HepG2 (cell line): Measurements from ENCODE around the gene C17orf58. TPM values are rescaled to one million over a fixed set of nuclear protein-coding genes. Genes with fewer than 3 reads are reported as not detected.

Experiments used
- CBX2 ChIP-seq, 2 experiments: fragments of 200-600 bp in 1 of 2; sonication (generic); formaldehyde crosslinking in 1 of 2; IDR thresholded peaks; 2 replicates each; pipeline versions ENCODE4 v1.7.0 to v1.8.1; 2018 to 2022; ENCODE audit warnings: low read depth in 2 of 2, low read length in 1 of 2, mild to moderate bottlenecking in 1 of 2, missing genetic modification reagents in 1 of 2
- CENPX ChIP-seq: sonication (generic); formaldehyde crosslinking; IDR thresholded peaks from 2 replicates; pipeline ENCODE4 v1.9.0; 2021; ENCODE audit warnings: mild to moderate bottlenecking, missing genetic modification reagents, moderate library complexity
- FIP1L1 ChIP-seq: fragments of 200-400 bp; formaldehyde crosslinking; IDR thresholded peaks from 2 replicates; pipeline ENCODE4 v1.6.1; 2018; ENCODE audit warnings: low read depth, mild to moderate bottlenecking, low read length, moderate library complexity, borderline replicate concordance; ENCODE audit not compliant: insufficient read depth
- FOXJ3 ChIP-seq: sonication (generic); formaldehyde crosslinking; IDR thresholded peaks from 2 replicates; pipeline ENCODE4 v1.4.0; 2020; ENCODE audit warnings: missing genetic modification reagents, mild to moderate bottlenecking, borderline replicate concordance
- HOXA7 ChIP-seq: sonication (generic); formaldehyde crosslinking; IDR thresholded peaks from 2 replicates; pipeline ENCODE4 v1.8.1; 2022; ENCODE audit warnings: mild to moderate bottlenecking, missing genetic modification reagents, moderate library complexity
- JUNB ChIP-seq: sonication (generic); formaldehyde crosslinking; IDR thresholded peaks from 2 replicates; pipeline ENCODE4 v1.8.0; 2022; ENCODE audit warnings: missing genetic modification reagents, mild to moderate bottlenecking, borderline replicate concordance
- MED13 ChIP-seq: sonication (generic); formaldehyde crosslinking; IDR thresholded peaks from 2 replicates; pipeline ENCODE4 v1.5.0; 2020; ENCODE audit warnings: missing genetic modification reagents
- NONO ChIP-seq, 2 experiments: fragments of 450-650 bp in 1 of 2; sonication (generic) in 1 of 2; formaldehyde crosslinking in 1 of 2; IDR thresholded peaks in 1 of 2; conservative IDR thresholded peaks in 1 of 2; 2 replicates each; pipeline versions ENCODE4 v1.6.1 to v1.8.0; 2017 to 2022; ENCODE audit warnings: mild to moderate bottlenecking in 1 of 2, missing genetic modification reagents in 1 of 2, moderate library complexity in 1 of 2
- SRY ChIP-seq: sonication (generic); formaldehyde crosslinking; IDR thresholded peaks from 2 replicates; pipeline ENCODE4 v1.8.0; 2022; ENCODE audit warnings: mild to moderate bottlenecking, missing genetic modification reagents
- SSRP1 ChIP-seq: IDR thresholded peaks from 2 replicates; pipeline ENCODE4 v1.6.1; 2016; ENCODE audit warnings: control low read depth
- XRCC5 ChIP-seq: fragments of 200-400 bp; formaldehyde crosslinking; optimal IDR thresholded peaks from 2 replicates; pipeline ENCODE3; 2017; ENCODE audit warnings: mild to moderate bottlenecking, low read length
- ZBTB1 ChIP-seq: sonication (generic); formaldehyde crosslinking; IDR thresholded peaks from 2 replicates; pipeline ENCODE4 v1.4.0; 2020; ENCODE audit warnings: missing genetic modification reagents, borderline replicate concordance
- ZNF180 ChIP-seq: sonication (generic); formaldehyde crosslinking; IDR thresholded peaks from 2 replicates; pipeline ENCODE4 v1.4.0; 2020; ENCODE audit warnings: low read depth, missing genetic modification reagents, borderline replicate concordance
- ZNF251 ChIP-seq: sonication (generic); formaldehyde crosslinking; IDR thresholded peaks from 2 replicates; pipeline ENCODE4 v1.9.0; 2021; ENCODE audit warnings: mild to moderate bottlenecking, missing genetic modification reagents
- ZNF282 ChIP-seq: fragments of 450-650 bp; IDR thresholded peaks from 2 replicates; pipeline ENCODE4 v1.6.1; 2018; ENCODE audit not compliant: partially characterized antibody
- ZNF329 ChIP-seq: sonication (generic); formaldehyde crosslinking; IDR thresholded peaks from 2 replicates; pipeline ENCODE4 v1.9.0; 2021; ENCODE audit warnings: low read depth, mild to moderate bottlenecking, missing genetic modification reagents
- ZNF382 ChIP-seq: sonication (generic); formaldehyde crosslinking; IDR thresholded peaks from 2 replicates; pipeline ENCODE4 v1.5.0; 2020; ENCODE audit warnings: missing genetic modification reagents, mild to moderate bottlenecking, borderline replicate concordance
- ZNF501 ChIP-seq: sonication (generic); formaldehyde crosslinking; IDR thresholded peaks from 2 replicates; pipeline ENCODE4 v1.5.1; 2020; ENCODE audit warnings: mild to moderate bottlenecking, moderate library complexity, missing genetic modification reagents
- ZNF570 ChIP-seq: sonication (generic); formaldehyde crosslinking; IDR thresholded peaks from 2 replicates; pipeline ENCODE4 v1.4.0; 2020; ENCODE audit warnings: mild to moderate bottlenecking, missing genetic modification reagents, borderline replicate concordance
- ZNF776 ChIP-seq: sonication (generic); formaldehyde crosslinking; IDR thresholded peaks from 2 replicates; pipeline ENCODE4 v1.4.0; 2020; ENCODE audit warnings: mild to moderate bottlenecking, missing genetic modification reagents
- polyA plus RNA-seq, 8 experiments: library from polyadenylated mRNA; depleted of rRNA in 3 of 8; stranded (reverse) in 7 of 8; unstranded in 1 of 8; fragments of >200 nt; fragmentation: Illumina TruSeq in 4 of 8; extraction: Trizol in 4 of 8; gene quantifications; 2 replicates each; pipeline versions ENCODE4 v1.2.1 to v1.2.3, GENCODE V29; 2011 to 2016; ENCODE audit warnings: low read depth in 4 of 8, missing spikeins in 1 of 8, mixed read lengths in 1 of 8; ENCODE audit not compliant: insufficient read depth in 1 of 8
- total RNA-seq, 5 experiments: library from RNA; depleted of rRNA; stranded (reverse); fragments of >200 nt; fragmentation: Illumina TruSeq; extraction: Trizol; gene quantifications; 2 replicates each; pipeline ENCODE4 v1.2.3, GENCODE V29; 2016; ENCODE audit warnings: low read depth in 1 of 5
- TF ChIP-seq, protein P1 (sequence below): sonication (generic); formaldehyde crosslinking; IDR thresholded peaks from 2 replicates; pipeline ENCODE4 v1.4.0; 2020; ENCODE audit warnings: missing genetic modification reagents
- TF ChIP-seq, protein P2 (sequence below): sonication (generic); formaldehyde crosslinking; IDR thresholded peaks from 2 replicates; pipeline ENCODE4 v1.5.1; 2020; ENCODE audit warnings: missing genetic modification reagents, mild to moderate bottlenecking, borderline replicate concordance
- TF ChIP-seq, protein P3 (sequence below): sonication (generic); formaldehyde crosslinking; IDR thresholded peaks from 2 replicates; pipeline ENCODE4 v1.8.0; 2022; ENCODE audit warnings: missing genetic modification reagents, mild to moderate bottlenecking, inconsistent platforms, borderline replicate concordance

The C17orf58 gene
- total and polyA plus RNA-seq, 2 of the 13 experiments (the other 11 are each of a cell fraction or from before 2014, with no cell fraction given) = 15.6 to 15.8 TPM

GRCh38 chr17:68035523-68036303, 39.4 kb upstream of the C17orf58 start, which contains the start of gene KPNA2 (continued):
- TF ChIP-seq ZNF329 (CRISPR knock-in tag) (no peak; the same call in none of the 2 replicates), FOXJ3 (CRISPR knock-in tag) (peak; percentile 79; the same call in 1 of the 2 replicates), ZNF251 (CRISPR knock-in tag) (no peak), XRCC5 (no peak), ZNF570 (CRISPR knock-in tag) (no peak), ZNF180 (CRISPR knock-in tag) (no peak), CENPX (no peak), SSRP1 (CRISPR knock-in tag) (no peak), MED13 (CRISPR knock-in tag) (peak; percentile 88), ZBTB1 (CRISPR knock-in tag) (peak; percentile 78; the same call in 1 of the 2 replicates), SRY (CRISPR knock-in tag) (peak; percentile 94; the same call in 1 of the 2 replicates), ZNF776 (CRISPR knock-in tag) (peak; percentile 91), ZNF382 (no peak), JUNB (CRISPR knock-in tag) (peak; percentile 72; the same call in 1 of the 2 replicates), FIP1L1 (0 out of 2 replicates have a peak, but pooled peaks have one; percentile 48), HOXA7 (peak; percentile 86), ZNF501 (CRISPR knock-in tag) (peak; percentile 100), NONO (IDR thresholded peaks at IDR 0.05) (no peak), NONO (CRISPR knock-in tag; conservative IDR thresholded peaks at IDR 0.05) (peak; percentile 89), ZNF282 (peak; percentile 100), CBX2 (IDR thresholded peaks at IDR 0.05; ENCODE audit: low read depth, low read length) (no peak), CBX2 (CRISPR knock-in tag; IDR thresholded peaks at IDR 0.05; ENCODE audit: low read depth) (peak; percentile 86)
- TF ChIP-seq, protein P1, sequence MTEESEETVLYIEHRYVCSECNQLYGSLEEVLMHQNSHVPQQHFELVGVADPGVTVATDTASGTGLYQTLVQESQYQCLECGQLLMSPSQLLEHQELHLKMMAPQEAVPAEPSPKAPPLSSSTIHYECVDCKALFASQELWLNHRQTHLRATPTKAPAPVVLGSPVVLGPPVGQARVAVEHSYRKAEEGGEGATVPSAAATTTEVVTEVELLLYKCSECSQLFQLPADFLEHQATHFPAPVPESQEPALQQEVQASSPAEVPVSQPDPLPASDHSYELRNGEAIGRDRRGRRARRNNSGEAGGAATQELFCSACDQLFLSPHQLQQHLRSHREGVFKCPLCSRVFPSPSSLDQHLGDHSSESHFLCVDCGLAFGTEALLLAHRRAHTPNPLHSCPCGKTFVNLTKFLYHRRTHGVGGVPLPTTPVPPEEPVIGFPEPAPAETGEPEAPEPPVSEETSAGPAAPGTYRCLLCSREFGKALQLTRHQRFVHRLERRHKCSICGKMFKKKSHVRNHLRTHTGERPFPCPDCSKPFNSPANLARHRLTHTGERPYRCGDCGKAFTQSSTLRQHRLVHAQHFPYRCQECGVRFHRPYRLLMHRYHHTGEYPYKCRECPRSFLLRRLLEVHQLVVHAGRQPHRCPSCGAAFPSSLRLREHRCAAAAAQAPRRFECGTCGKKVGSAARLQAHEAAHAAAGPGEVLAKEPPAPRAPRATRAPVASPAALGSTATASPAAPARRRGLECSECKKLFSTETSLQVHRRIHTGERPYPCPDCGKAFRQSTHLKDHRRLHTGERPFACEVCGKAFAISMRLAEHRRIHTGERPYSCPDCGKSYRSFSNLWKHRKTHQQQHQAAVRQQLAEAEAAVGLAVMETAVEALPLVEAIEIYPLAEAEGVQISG (CRISPR knock-in tag) = peak; percentile 81
- TF ChIP-seq, protein P2, sequence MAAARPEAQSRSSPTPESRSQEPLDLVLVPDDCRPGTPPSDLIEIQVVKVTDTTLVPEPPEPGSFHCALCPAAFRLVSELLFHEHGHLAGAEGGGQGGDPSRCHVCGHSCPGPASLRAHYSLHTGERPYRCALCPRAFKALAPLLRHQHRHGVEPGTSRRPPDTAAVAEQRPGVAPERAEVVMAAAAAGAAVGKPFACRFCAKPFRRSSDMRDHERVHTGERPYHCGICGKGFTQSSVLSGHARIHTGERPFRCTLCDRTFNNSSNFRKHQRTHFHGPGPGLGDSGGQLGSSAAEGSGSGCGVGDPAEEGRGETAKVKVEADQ = peak; percentile 97
- TF ChIP-seq, protein P3, sequence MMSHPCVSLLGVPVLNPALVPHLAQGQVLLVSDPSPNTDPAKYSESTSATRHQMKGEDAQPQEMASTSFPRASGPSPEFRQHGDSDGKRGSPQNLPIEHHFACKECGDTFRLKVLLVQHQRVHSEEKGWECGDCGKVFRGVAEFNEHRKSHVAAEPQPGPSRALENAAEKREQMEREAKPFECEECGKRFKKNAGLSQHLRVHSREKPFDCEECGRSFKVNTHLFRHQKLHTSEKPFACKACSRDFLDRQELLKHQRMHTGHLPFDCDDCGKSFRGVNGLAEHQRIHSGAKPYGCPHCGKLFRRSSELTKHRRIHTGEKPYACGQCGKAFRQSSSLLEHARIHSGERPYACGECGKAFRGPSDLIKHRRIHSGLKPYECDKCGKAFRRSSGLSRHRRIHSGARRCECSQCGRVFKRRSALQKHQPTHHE = peak; percentile 85; the same call in 1 of the 2 replicates
